HG02588 (cell line): ENCODE results near the gene PCDHGB1.
A peak's percentile ranks its signal among the peaks of the same experiment; 100 is the strongest.
"Not testable (repeated sequence)": the region's sequence is repeated elsewhere in the genome, so short reads cannot be mapped to it uniquely, and the experiment has no call there.

ENCODE experiments used
- ATAC-seq: cut with Tn5 transposase; IDR thresholded peaks from one replicate; pipeline ENCODE4 v1.9.1; 2021; ENCODE audit warnings: mild to moderate bottlenecking, moderate library complexity; ENCODE audit not compliant: unreplicated experiment

The PCDHGB1 gene

GRCh38 chr5:141345327-141345726 is 4.6 kb upstream of the PCDHGB1 start:
- no peak for ATAC-seq

GRCh38 chr5:141346017-141346416 is 3.9 kb upstream of the PCDHGB1 start:
- ATAC-seq: not testable (repeated sequence)

- ATAC-seq: no peak
Measured at GRCh38 chr5:141351591-141351990, 1.7 kb downstream of the PCDHGB1 start.

GRCh38 chr5:141354900-141355469 is 5.1 kb downstream of the PCDHGB1 start, which contains the start of gene PCDHGA4:
Gene PCDHGA4, plus strand, starts transcription at chr5:141355021. Its CDS starts 87 bp downstream, at chr5:141355108.
- ATAC-seq: no peak

- no peak for ATAC-seq
Measured at GRCh38 chr5:141355641-141356040, 5.7 kb downstream of the PCDHGB1 start.

GRCh38 chr5:141356133-141356532 is 6.2 kb downstream of the PCDHGB1 start:
- no peak for ATAC-seq

GRCh38 chr5:141356950-141357349 is 7.1 kb downstream of the PCDHGB1 start:
- ATAC-seq: no peak

GRCh38 chr5:141359790-141360426 is 10.0 kb downstream of the PCDHGB1 start, which contains the start of gene PCDHGB2:
Gene PCDHGB2, plus strand, starts transcription at chr5:141359994. Its CDS starts 142 bp downstream, at chr5:141360136.
- ATAC-seq: peak; percentile 46

GRCh38 chr5:141360685-141361084 is 10.8 kb downstream of the PCDHGB1 start:
- no peak for ATAC-seq

GRCh38 chr5:141362719-141363118 is 12.8 kb downstream of the PCDHGB1 start:
- no peak for ATAC-seq

- no peak for ATAC-seq
Measured at GRCh38 chr5:141363952-141364660, 14.2 kb downstream of the PCDHGB1 start, which contains the start of gene PCDHGA5. Gene PCDHGA5, plus strand, starts transcription at chr5:141364162. Its CDS starts 169 bp downstream, at chr5:141364331.

GRCh38 chr5:141366016-141366896 is 16.4 kb downstream of the PCDHGB1 start:
- ATAC-seq: no peak

- ATAC-seq: peak; percentile 97
Measured at GRCh38 chr5:141369994-141370848, 20.3 kb downstream of the PCDHGB1 start, which contains the start of gene PCDHGB3. Gene PCDHGB3, plus strand, starts transcription at chr5:141370242. Its CDS starts 153 bp downstream, at chr5:141370395.

GRCh38 chr5:141371572-141372475 is 21.9 kb downstream of the PCDHGB1 start:
- ATAC-seq: no peak

GRCh38 chr5:141373673-141374317 is 23.9 kb downstream of the PCDHGB1 start, which contains the start of gene PCDHGA6:
Gene PCDHGA6, plus strand, starts transcription at chr5:141373891. Its CDS starts 193 bp downstream, at chr5:141374084.
- no peak for ATAC-seq

GRCh38 chr5:141374627-141375026 is 24.7 kb downstream of the PCDHGB1 start:
- ATAC-seq: no peak

GRCh38 chr5:141375444-141376155 is 25.7 kb downstream of the PCDHGB1 start:
- not testable (repeated sequence) for ATAC-seq
